ENCODE measurements around the gene IMMP2L. TPM values are rescaled to one million over a fixed set of nuclear protein-coding genes. Genes with fewer than 3 reads are reported as not detected.

IMMP2L gene
- polyA plus RNA-seq, 2 of the 4 experiments (the other 2 are of a cell fraction), result 16.1 to 23.8 TPM

GRCh38 chr7:110854166-110854565, 708.1 kb downstream of the IMMP2L start:
- no peak overlapping the region for H3K4me3 ChIP-seq
- no peak overlapping the region for H3K4me2 ChIP-seq
- H3K27ac ChIP-seq, result no peak overlapping the region
- no peak for TF ChIP-seq TP53 (CRISPR knock-in tag; IDR thresholded peaks at IDR 0.05)
- no peak for TF ChIP-seq ESRRA (IDR thresholded peaks at IDR 0.05; ENCODE audit: borderline replicate concordance, low read length)
- no peak for TF ChIP-seq TFCP2L1 (CRISPR knock-in tag; IDR thresholded peaks at IDR 0.05)
- TF ChIP-seq MYC (IDR thresholded peaks at IDR 0.05; ENCODE audit: borderline replicate concordance, low read length), result no peak
- no peak for TF ChIP-seq CHD4 (IDR thresholded peaks at IDR 0.05; ENCODE audit: borderline replicate concordance)
- TF ChIP-seq, protein P1, sequence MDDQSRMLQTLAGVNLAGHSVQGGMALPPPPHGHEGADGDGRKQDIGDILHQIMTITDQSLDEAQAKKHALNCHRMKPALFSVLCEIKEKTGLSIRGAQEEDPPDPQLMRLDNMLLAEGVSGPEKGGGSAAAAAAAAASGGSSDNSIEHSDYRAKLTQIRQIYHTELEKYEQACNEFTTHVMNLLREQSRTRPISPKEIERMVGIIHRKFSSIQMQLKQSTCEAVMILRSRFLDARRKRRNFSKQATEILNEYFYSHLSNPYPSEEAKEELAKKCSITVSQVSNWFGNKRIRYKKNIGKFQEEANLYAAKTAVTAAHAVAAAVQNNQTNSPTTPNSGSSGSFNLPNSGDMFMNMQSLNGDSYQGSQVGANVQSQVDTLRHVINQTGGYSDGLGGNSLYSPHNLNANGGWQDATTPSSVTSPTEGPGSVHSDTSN (IDR thresholded peaks at IDR 0.05), result no peak
- TF ChIP-seq ZC3H11A (IDR thresholded peaks at IDR 0.05), result no peak
- TF ChIP-seq SMC3 (IDR thresholded peaks at IDR 0.05), result no peak
- no peak for TF ChIP-seq USF2 (IDR thresholded peaks at IDR 0.05)
- TF ChIP-seq RNF2 (IDR thresholded peaks at IDR 0.05; ENCODE audit: borderline replicate concordance, low read depth), result no peak
- no peak for TF ChIP-seq PHF8 (IDR thresholded peaks at IDR 0.05; ENCODE audit: borderline replicate concordance, low read depth)
- TF ChIP-seq E2F6 (IDR thresholded peaks at IDR 0.05; ENCODE audit: borderline replicate concordance, low read depth), result no peak
- no peak for TF ChIP-seq CHD2 (IDR thresholded peaks at IDR 0.05; ENCODE audit: low read length, partially characterized antibody)
- CTCF ChIA-PET, result no interaction called here
- H3K4me1 ChIP-seq, result 0 out of 3 replicates have a peak, but pooled peaks cover 5% of the 10 kb centered on the region
- DNase-seq (ENCODE audit: low read depth in 1 of 2, low spot score in 1 of 2) (no peak), FAIRE-seq (no peak), ATAC-seq (no peak)
- H3K9me3 ChIP-seq, result no peaks in the 10 kb centered on the region
- POLR2A ChIA-PET, result no interaction called here

DNA sequence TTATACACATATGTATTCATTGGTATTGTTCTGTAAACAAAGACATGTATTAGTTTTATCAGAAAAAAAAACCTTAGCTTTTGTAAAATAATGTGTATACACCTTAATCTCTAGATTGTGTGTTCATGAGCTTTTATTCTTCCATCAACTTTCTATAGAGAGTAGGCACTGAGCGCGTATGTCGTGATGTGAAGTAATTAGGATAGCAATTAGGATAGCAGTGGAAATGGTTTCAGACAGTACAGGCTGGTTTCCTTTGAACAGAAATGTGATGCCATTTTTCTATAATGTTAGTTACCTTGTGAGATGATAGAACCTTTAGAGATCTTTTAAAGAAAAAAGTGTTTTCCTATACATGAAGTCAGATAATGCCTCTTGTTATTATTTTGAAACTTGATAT, 709.0 kb downstream of the IMMP2L start:
- ATAC-seq (no peak), DNase-seq (ENCODE audit: low read depth in 1 of 2, low spot score in 1 of 2) (no peak), FAIRE-seq (no peak)
- Histone ChIP-seq H3K4me3 (no peak overlapping the region), H3K4me1 (0 out of 3 replicates have a peak, but pooled peaks cover 5% of the 10 kb centered on the region), H3K27ac (no peak overlapping the region), H3K9me3 (no peaks in the 10 kb centered on the region), H3K4me2 (no peak overlapping the region)
- 57% methylated on average over 3 of the region's 3 CpGs for WGBS (ENCODE audit: missing lambda C conversion rate)
- ChIA-PET POLR2A (no interaction called here), CTCF (no interaction called here)
- TF ChIP-seq FOXS1 (CRISPR knock-in tag; IDR thresholded peaks at IDR 0.05), result no peak
- TF ChIP-seq RCOR1 (IDR thresholded peaks at IDR 0.05; ENCODE audit: low read depth, low read length), result no peak
- TF ChIP-seq, protein P2, sequence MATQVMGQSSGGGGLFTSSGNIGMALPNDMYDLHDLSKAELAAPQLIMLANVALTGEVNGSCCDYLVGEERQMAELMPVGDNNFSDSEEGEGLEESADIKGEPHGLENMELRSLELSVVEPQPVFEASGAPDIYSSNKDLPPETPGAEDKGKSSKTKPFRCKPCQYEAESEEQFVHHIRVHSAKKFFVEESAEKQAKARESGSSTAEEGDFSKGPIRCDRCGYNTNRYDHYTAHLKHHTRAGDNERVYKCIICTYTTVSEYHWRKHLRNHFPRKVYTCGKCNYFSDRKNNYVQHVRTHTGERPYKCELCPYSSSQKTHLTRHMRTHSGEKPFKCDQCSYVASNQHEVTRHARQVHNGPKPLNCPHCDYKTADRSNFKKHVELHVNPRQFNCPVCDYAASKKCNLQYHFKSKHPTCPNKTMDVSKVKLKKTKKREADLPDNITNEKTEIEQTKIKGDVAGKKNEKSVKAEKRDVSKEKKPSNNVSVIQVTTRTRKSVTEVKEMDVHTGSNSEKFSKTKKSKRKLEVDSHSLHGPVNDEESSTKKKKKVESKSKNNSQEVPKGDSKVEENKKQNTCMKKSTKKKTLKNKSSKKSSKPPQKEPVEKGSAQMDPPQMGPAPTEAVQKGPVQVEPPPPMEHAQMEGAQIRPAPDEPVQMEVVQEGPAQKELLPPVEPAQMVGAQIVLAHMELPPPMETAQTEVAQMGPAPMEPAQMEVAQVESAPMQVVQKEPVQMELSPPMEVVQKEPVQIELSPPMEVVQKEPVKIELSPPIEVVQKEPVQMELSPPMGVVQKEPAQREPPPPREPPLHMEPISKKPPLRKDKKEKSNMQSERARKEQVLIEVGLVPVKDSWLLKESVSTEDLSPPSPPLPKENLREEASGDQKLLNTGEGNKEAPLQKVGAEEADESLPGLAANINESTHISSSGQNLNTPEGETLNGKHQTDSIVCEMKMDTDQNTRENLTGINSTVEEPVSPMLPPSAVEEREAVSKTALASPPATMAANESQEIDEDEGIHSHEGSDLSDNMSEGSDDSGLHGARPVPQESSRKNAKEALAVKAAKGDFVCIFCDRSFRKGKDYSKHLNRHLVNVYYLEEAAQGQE (IDR thresholded peaks at IDR 0.05), result no peak
- TF ChIP-seq NFE2L2 (conservative IDR thresholded peaks at IDR 0.05; ENCODE audit: low read length), result no peak
- no peak for TF ChIP-seq TFCP2L1 (CRISPR knock-in tag; IDR thresholded peaks at IDR 0.05)
- no peak for TF ChIP-seq ZNF302 (CRISPR knock-in tag; IDR thresholded peaks at IDR 0.05)
- no peak for TF ChIP-seq CHD4 (IDR thresholded peaks at IDR 0.05; ENCODE audit: borderline replicate concordance)
- TF ChIP-seq EHF (CRISPR knock-in tag; IDR thresholded peaks at IDR 0.05), result no peak
- no peak for TF ChIP-seq BHLHE40 (IDR thresholded peaks at IDR 0.05; ENCODE audit: low read depth, low read length)
- no peak for TF ChIP-seq NR3C1 (IDR thresholded peaks at IDR 0.05)
- no peak for TF ChIP-seq KDM1A (IDR thresholded peaks at IDR 0.05; ENCODE audit: low read depth)
- TF ChIP-seq HEYL (CRISPR knock-in tag; IDR thresholded peaks at IDR 0.05), result no peak

Data from A549 (cell line).